ENCODE measurements around the gene BTBD17. TPM values are rescaled to one million over a fixed set of nuclear protein-coding genes. Genes with fewer than 3 reads are reported as not detected.

BTBD17 gene
- total RNA-seq, 1 donor from 2014 or later: not detected

DNA sequence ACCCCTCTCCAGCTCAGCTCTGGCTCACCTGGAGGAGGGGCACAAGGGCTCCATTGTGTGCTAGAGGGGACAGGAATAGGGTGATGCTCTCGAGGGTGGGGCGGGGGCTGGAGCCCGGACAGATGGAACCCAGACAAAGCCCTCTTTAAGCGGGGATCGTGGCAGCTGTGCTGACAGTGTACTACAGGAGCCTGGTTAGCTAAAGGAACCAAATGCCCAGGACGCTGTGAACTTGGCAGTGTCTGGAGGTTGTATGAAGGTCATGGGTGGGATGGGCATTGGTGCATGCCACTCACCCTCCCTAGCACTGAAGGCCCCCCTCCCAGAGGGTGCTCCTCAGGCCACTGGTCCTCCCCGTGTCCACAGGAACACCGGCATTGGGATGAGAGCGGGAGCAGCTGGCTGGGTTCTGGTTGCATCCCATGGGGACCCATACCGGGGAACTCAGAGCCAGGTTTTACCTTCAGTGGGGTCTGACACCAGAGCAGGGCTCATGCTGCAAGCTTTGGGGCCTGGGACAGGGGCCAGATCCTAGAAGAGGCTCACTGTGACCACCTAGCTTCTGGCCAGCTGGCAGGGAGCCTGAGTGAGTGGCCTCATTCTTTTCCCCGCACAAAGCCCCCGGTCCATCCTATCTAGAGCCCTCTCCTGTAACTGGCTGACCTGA, 23.7 kb downstream of the BTBD17 start:
- no peak for TF ChIP-seq CTCF (conservative IDR thresholded peaks at IDR 0.05; ENCODE audit: low read depth, low read length)
- DNase-seq (ENCODE audit: low read depth): no peak
- no peak overlapping the region for H3K4me3 ChIP-seq (ENCODE audit: low read depth, low read length)

DNA sequence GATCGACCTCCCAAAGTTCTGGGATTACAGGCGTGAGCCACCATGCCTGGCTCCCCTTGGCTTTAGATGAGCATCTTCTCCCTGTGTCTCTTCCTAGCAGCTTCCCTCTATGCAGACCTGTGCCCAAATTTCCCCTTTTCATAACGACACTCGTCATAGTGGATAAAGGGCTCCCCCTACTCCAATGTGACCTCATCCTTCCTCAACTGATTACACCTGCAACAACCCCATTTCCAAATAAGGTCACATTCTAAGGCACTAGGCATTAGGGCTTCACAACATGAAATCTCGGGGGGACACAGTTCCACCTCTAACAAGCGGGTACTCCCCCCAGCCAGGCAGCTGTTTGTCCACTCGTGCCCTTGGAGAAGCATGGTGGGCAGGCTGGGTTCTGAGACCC, 25.4 kb downstream of the BTBD17 start:
- TF ChIP-seq CTCF (conservative IDR thresholded peaks at IDR 0.05; ENCODE audit: low read depth, low read length): no peak
- DNase-seq (ENCODE audit: low read depth): no peak
- no peak overlapping the region for H3K4me3 ChIP-seq (ENCODE audit: low read depth, low read length)

GRCh38 chr17:74335529-74336062, 26.1 kb downstream of the BTBD17 start:
- H3K4me3 ChIP-seq (ENCODE audit: low read depth, low read length): no peak overlapping the region
- TF ChIP-seq CTCF (conservative IDR thresholded peaks at IDR 0.05; ENCODE audit: low read depth, low read length): no peak
- no peak for DNase-seq (ENCODE audit: low read depth)

GRCh38 chr17:74334393-74335039, 27.2 kb downstream of the BTBD17 start:
- DNase-seq (ENCODE audit: low read depth): no peak
- TF ChIP-seq CTCF (conservative IDR thresholded peaks at IDR 0.05; ENCODE audit: low read depth, low read length): no peak

GRCh38 chr17:74332763-74333283, 28.8 kb downstream of the BTBD17 start:
- TF ChIP-seq CTCF (conservative IDR thresholded peaks at IDR 0.05; ENCODE audit: low read depth, low read length): no peak
- no peak overlapping the region for H3K4me3 ChIP-seq (ENCODE audit: low read depth, low read length)
- no peak for DNase-seq (ENCODE audit: low read depth)

More at GRCh38 chr17:74334393-74335039, 27.2 kb downstream of the BTBD17 start:
- H3K4me3 ChIP-seq (ENCODE audit: low read depth, low read length): no peak overlapping the region

DNA sequence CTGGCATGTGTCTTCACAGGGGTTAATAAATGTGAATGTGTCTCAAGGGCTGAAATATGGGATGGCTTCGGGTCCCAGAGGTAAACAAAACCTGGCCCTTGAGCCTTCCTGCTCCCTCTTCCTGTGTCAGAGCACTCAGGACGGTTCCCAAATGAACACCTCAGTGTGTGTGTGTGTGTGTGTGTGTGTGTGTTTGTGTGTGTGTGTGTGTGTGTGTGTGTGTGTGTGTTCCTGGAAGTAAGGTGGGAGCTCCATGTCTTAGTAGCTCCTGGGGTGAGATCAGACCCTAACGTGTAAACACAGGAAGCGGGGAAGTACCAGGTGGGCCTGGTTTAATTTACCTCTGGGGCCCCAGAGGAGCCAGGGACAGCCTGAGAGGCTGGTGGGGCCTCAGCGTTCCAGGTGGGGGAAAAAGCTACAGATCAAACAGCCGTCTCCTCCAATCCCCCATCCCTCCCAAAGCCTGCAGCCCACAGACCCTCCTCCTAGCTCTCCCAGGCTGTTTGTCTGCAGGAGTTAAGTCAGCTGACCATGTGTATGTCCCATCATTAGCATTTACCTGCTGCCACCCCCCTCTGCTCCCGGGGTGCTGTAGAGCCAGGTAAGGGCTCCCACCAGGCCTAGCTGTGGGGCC, 29.5 kb downstream of the BTBD17 start:
- H3K4me3 ChIP-seq (ENCODE audit: low read depth, low read length): no peak overlapping the region
- DNase-seq (ENCODE audit: low read depth): no peak
- TF ChIP-seq CTCF (conservative IDR thresholded peaks at IDR 0.05; ENCODE audit: low read depth, low read length): no peak
